Occipital lobe (tissue), 2 donors: ENCODE data around the gene MAST4. TPM values are rescaled to one million over a fixed set of nuclear protein-coding genes. Genes with fewer than 3 reads are reported as not detected.
A peak's percentile ranks its signal among the peaks of the same experiment; 100 is the strongest.

ENCODE experiments used
- DNase-seq: peaks from one replicate; lab custom pipeline; 2025; lab: John Stamatoyannopoulos, UW
- total RNA-seq: library from RNA; depleted of rRNA; stranded (reverse); fragments of >200 nt; gene quantifications from one replicate; pipeline ENCODE4 v1.2.3, GENCODE V29; 2014

Gene MAST4
- total RNA-seq, result 13.6 TPM

GRCh38 chr5:66595756-66596635 is at the start of gene MAST4:
Gene MAST4, plus strand, starts transcription at chr5:66596393. Its CDS starts 263 bp downstream, at chr5:66596656.
- DNase-seq, result peak; percentile 86

DNA sequence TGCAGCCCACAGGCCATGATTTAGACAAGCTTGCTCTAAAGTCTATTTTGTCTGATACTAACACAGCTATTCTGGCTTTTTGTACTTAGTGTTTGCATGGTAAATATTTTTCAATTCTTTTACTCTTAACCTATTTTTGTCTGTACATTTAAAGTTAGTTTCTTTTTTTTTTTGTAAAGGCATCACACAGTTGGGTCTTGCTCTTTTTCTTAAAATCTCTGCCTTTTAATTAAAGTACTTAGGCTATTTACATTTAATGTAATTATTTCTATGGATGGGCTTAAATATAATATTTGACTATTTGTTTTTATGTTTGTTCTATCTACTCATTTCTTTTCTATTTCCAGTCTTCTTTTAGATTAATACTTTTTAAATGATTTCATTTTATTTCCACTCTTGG is 49.7 kb upstream of the MAST4 start:
- DNase-seq, result no peak

GRCh38 chr5:66551338-66551737 is 44.9 kb upstream of the MAST4 start:
- DNase-seq, result no peak

GRCh38 chr5:66551945-66552344 is 44.2 kb upstream of the MAST4 start:
- no peak for DNase-seq

DNA sequence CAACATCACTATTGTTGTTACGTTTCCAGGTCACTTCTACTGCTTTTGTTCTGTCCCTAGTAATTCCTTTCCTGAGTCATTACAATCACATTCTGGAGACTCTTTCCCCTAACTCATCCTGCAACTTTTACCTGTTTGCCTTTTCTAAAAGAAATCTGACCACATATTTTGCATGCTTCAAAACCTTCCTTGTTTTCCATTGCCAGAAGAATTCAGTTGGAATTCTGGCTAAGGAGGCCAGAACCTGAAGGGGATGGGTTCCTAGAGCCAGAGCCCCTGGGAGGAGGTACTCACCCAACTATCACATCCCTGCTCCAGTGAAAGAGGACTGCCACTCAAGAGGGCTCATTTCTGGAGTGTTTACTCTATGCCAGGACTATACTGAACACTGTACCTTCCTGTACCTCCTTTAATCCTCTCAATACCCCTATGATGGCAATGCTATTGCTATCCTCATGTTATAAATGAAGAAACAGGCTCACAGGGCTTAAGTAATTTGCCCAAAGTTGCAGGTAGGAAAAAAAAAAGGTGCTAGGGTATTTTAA is 42.8 kb upstream of the MAST4 start:
- DNase-seq, result no peak

GRCh38 chr5:66553916-66554575 is 42.1 kb upstream of the MAST4 start:
- DNase-seq, result no peak

- DNase-seq, result no peak
Measured at GRCh38 chr5:66554884-66555283, 41.3 kb upstream of the MAST4 start.

GRCh38 chr5:66558560-66558959 is 37.6 kb upstream of the MAST4 start:
- DNase-seq, result no peak

DNA sequence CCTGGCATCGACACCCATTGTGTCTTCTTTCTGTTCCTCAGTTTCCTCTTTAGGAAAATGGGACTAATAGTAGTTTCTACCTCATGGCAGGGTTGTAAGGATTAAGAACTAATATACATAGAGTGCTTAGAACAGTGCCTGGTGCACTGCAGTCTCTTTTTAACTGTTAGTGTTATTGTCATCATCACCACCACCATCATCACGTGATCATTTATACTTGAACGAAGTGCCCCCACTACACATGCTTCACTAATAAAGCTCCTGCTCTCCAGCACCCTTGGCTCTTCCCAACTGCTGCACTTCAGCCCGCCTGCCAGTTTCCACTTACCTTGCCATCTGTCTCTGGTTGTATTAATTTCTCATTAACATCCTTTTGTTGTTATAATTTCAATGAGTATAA is 35.8 kb upstream of the MAST4 start:
- DNase-seq, result no peak

DNA sequence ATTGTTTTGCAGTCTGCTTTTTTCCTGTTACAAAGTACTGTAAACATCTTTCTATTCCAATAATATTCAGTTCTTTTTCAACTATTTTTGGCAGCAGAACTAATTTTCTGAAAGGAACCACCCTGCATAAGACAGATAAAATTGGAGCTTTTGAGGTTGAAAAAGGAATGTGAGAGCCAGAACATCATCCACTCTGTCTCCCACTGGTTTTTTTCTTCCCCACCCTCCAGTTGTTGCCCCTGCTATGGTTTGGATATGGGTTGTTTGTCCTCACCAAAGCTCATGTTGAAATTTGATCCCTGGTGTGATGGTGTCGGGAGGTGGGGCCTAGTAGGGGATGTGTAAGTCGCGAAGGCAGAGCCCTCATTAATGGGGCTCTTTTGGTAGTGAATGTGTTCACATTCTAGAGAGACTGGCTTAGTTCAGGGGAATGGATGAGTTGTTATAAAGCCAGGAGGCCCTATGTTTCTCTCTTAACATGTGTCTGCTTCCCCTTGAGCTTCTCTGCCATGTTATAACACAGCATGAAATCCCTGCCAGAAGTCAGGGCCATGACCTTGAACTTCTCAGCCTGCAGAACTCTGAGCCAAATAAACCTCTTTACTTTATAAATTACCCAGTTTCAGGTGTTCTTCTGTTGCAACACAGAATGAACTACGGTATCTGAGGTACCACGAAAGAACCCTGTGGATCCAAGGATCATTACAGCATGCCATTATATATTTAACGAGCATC is 34.8 kb upstream of the MAST4 start:
- no peak for DNase-seq

GRCh38 chr5:66565878-66566277 is 30.3 kb upstream of the MAST4 start:
- no peak for DNase-seq

- no peak for DNase-seq
Measured at GRCh38 chr5:66567474-66567873, 28.7 kb upstream of the MAST4 start.

GRCh38 chr5:66570201-66570600 is 26.0 kb upstream of the MAST4 start:
- DNase-seq, result no peak

DNA sequence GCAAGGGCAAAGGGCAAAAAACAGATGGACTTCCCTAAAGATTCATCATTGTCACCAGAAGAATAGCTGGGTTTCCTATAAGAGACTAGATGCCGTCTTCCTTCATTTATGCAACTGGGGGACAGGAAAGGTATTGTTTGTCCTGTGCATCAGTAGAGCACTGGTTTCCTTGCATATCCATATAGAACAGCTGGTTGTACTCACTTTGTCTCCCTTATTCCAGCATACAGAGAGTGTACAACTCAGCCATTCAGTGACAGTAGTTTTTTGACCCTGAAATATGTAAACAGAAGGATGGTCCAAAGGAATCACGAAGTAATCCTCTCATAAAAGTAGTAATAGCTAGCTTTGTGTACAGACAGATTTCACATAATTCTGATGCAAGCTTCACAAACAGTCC is 22.5 kb upstream of the MAST4 start:
- no peak for DNase-seq

DNA sequence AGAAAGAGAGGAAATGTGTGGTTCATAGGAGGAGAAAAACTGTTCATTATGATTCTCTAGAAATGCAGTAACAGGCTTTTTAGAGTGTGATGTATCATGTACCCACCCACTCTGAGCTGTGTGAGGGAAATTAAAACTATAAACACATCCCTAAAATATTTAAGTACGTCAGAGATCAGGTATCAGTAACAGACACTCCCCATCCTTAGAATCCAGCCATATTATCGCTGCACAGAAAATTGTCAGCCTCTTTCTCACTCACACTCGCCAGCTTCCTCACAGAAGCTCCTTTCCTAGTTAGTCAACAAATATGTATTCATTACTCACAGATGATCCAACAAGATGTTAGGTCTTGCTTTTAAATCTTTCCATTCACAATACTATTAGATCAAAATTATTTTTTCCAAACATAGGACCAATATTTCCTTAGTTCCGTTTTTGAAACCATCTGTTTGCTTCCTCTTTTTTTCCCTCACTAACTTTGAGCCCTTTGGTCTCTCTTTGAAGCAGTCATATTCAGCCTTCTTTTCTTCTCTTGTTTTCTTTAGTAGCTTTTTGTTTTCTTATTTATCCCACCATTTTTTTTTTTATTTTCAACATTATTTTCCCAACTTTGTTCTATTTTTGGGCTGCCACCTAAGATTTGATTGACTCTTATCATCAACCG is 13.6 kb upstream of the MAST4 start:
- no peak for DNase-seq

DNA sequence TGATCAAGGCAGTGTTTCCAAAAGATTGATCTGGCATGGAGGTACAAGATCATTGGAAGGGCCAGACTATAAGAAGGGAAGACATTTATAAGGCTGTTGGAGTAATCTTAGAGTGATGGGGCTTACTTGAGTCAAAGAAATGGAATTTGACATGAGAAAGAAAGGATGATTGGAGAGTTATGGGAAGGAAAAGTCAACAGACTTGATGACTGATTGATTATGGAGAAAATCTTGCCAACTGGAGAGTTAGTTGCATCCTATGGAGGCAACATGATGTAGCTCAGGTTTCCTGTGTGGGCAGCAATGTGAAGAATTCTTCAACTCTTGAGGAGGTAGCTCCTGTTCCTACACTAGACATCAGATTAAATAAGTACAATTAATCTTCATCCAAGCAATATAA is 10.9 kb upstream of the MAST4 start:
- no peak for DNase-seq

DNA sequence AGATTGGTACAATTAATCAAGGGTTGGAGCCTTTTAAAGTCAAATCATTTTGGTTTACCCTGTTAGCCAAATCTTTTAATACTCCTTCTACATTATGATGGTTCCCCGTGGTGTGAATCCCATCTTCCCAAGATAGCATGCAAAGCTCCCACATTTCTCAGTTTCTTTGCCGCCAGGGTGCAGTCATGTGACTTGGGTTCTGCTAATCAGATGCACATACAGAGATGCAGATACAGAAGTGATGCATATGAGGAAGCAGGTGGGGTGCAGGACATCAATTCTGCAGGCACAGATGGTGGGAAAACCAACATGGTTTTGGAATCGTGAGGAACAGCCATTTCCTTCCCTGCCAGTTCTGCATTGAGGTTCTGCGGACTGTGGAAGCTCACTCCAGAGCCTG is 8.4 kb upstream of the MAST4 start:
- peak; percentile 18 for DNase-seq

GRCh38 chr5:66596636-66597182 is 516 bp downstream of the MAST4 start:
- no peak for DNase-seq

- peak; percentile 21 for DNase-seq
Measured at GRCh38 chr5:66597183-66597757, 1.1 kb downstream of the MAST4 start.

DNA sequence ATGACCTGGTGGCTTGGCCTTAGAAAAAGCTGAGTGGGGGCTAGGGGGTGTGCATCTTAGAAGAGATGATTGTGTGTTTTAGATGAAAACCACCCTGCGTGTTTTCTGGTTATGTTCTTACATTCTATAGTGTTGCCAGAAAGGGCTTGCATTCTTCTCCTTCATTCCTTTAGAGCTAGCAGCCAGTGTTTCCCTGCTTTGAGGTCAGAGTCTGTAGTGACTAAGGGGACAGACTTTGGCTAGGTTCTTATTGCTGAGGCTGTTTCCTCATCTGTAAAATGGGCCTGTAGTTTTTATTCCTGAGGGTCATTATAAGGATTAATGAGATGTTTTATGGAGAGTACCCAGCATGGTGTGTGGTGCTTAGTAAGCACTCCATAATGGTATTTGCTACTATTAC is 6.4 kb downstream of the MAST4 start:
- no peak for DNase-seq

DNA sequence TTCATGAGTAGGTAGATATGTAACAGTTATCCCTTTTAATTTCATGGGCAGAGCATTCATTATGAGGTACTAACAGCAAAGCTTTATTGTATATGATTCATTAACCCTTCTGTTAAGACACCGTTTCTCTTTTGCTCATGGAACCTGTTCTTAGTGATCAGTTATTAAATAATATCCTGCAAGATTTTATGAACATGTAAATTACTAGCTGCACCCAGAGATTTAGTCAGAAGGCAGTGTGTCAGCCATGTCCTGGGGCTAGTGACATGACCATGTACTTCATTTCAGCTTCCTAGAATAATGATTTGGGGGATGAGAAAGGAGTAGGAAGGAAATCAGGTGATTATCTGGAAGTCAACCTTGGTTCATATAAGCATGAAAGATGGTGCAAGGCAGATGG is 7.0 kb downstream of the MAST4 start:
- no peak for DNase-seq
